Neural cell (in vitro differentiated cells): ENCODE results near the gene MOGAT1. TPM values are rescaled to one million over a fixed set of nuclear protein-coding genes. Genes with fewer than 3 reads are reported as not detected.

Source experiments
- H2AFZ ChIP-seq: fragments of 200-600, 300-800 bp; sonication (generic), shearing (Covaris generic); 2 replicates; pipeline ENCODE4 v1.6.0; 2014; ENCODE audit warnings: low read depth, mild to moderate bottlenecking, antibody characterized with exemption, low read length, moderate library complexity
- H3F3A ChIP-seq: fragments of 200-600 bp; shearing (Covaris generic); 2 replicates; pipeline ENCODE4 v1.6.1; 2016; ENCODE audit warnings: mild to moderate bottlenecking, moderate library complexity, mixed read lengths, antibody characterized with exemption, low read length; ENCODE audit not compliant: insufficient read depth, poor library complexity, severe bottlenecking
- H3K27ac ChIP-seq: fragments of 200-600, 300-800 bp; sonication (generic), shearing (Covaris generic); 2 replicates; pipeline ENCODE4 v1.5.1; 2014; ENCODE audit warnings: mild to moderate bottlenecking, low read length, moderate library complexity
- H3K27me3 ChIP-seq: fragments of 300-800, 200-600 bp; sonication (generic), shearing (Covaris generic); 2 replicates; pipeline ENCODE4 v1.6.0; 2014; ENCODE audit warnings: mild to moderate bottlenecking, low read depth, low read length, moderate library complexity; ENCODE audit not compliant: insufficient read depth
- H3K36me3 ChIP-seq: fragments of 300-800, 200-600 bp; sonication (generic), shearing (Covaris generic); 2 replicates; pipeline ENCODE4 v1.5.1; 2014; ENCODE audit warnings: mild to moderate bottlenecking, antibody characterized with exemption, low read length, moderate library complexity; ENCODE audit not compliant: insufficient read depth
- H3K4me2 ChIP-seq: fragments of 300-800, 200-600 bp; sonication (generic), shearing (Covaris generic); 2 replicates; pipeline ENCODE4 v1.6.0; 2014; ENCODE audit warnings: mild to moderate bottlenecking, low read length
- H3K4me3 ChIP-seq: fragments of 300-800, 200-600 bp; sonication (generic), shearing (Covaris generic); 2 replicates; pipeline ENCODE4 v1.5.1; 2014; ENCODE audit warnings: mild to moderate bottlenecking, low read length, moderate library complexity
- H3K79me2 ChIP-seq: fragments of 200-600 bp; shearing (Covaris generic); replicated peaks from 2 replicates; pipeline ENCODE4 v1.6.0; 2014; ENCODE audit warnings: mild to moderate bottlenecking, low read length, moderate library complexity; ENCODE audit not compliant: insufficient read depth
- H3K9ac ChIP-seq: fragments of 300-800, 200-600 bp; sonication (generic), shearing (Covaris generic); 2 replicates; pipeline ENCODE4 v1.6.1; 2016; ENCODE audit warnings: mild to moderate bottlenecking, low read length, mixed read lengths
- H3K9me2 ChIP-seq: fragments of 200-600 bp; shearing (Covaris generic); 2 replicates; pipeline ENCODE4 v1.6.1; 2016; ENCODE audit warnings: mild to moderate bottlenecking, low read length, mixed read lengths; ENCODE audit not compliant: insufficient read depth
- H3K9me3 ChIP-seq: fragments of 200-600, 300-800 bp; sonication (generic), shearing (Covaris generic); 2 replicates; pipeline ENCODE4 v1.6.1; 2016; ENCODE audit warnings: mild to moderate bottlenecking, mixed run types, low read length, moderate library complexity, mixed read lengths
- H4K20me1 ChIP-seq: fragments of 200-600 bp; shearing (Covaris generic); 2 replicates; pipeline ENCODE4 v1.6.1; 2016; ENCODE audit warnings: mild to moderate bottlenecking, mixed run types; ENCODE audit not compliant: insufficient read depth
- CTCF ChIP-seq: fragments of 450-650 bp; IDR thresholded peaks from 2 replicates; pipeline ENCODE4 v1.5.1; 2014; ENCODE audit warnings: antibody characterized with exemption, mild to moderate bottlenecking, moderate library complexity; ENCODE audit not compliant: poor library complexity, severe bottlenecking
- EP300 ChIP-seq: fragments of 450-650 bp; conservative IDR thresholded peaks from 2 replicates; pipeline ENCODE4 v1.6.1; 2014; ENCODE audit warnings: antibody characterized with exemption, mild to moderate bottlenecking, moderate library complexity; ENCODE audit not compliant: poor library complexity, severe bottlenecking
- EZH2 ChIP-seq: fragments of 200-600, 300-800 bp; shearing (Covaris generic), sonication (generic); IDR thresholded peaks from 2 replicates; pipeline ENCODE4 v1.6.1; 2014; ENCODE audit warnings: antibody characterized with exemption, low read length, borderline replicate concordance, mild to moderate bottlenecking; ENCODE audit not compliant: insufficient read depth, poor library complexity, severe bottlenecking
- MXI1 ChIP-seq: fragments of 450-650 bp; conservative IDR thresholded peaks from 2 replicates; pipeline ENCODE4 v1.6.1; 2014; ENCODE audit warnings: antibody characterized with exemption, mild to moderate bottlenecking; ENCODE audit not compliant: poor library complexity, severe bottlenecking
- POLR2AphosphoS5 ChIP-seq: IDR thresholded peaks from 2 replicates; pipeline ENCODE4 v1.6.1; 2012
- RAD21 ChIP-seq: fragments of 450-650 bp; conservative IDR thresholded peaks from 2 replicates; pipeline ENCODE4 v1.6.1; 2014; ENCODE audit warnings: antibody characterized with exemption, mild to moderate bottlenecking, moderate library complexity
- REST ChIP-seq: IDR thresholded peaks from 2 replicates; pipeline ENCODE4 v1.6.1; 2012; ENCODE audit warnings: borderline replicate concordance
- SMC3 ChIP-seq: fragments of 450-650 bp; conservative IDR thresholded peaks from 2 replicates; pipeline ENCODE4 v1.6.1; 2014; ENCODE audit warnings: antibody characterized with exemption, mild to moderate bottlenecking, moderate library complexity; ENCODE audit not compliant: poor library complexity
- TAF1 ChIP-seq: IDR thresholded peaks from 2 replicates; pipeline ENCODE4 v1.6.1; 2012; ENCODE audit warnings: low read depth
- polyA plus RNA-seq: library from polyadenylated mRNA; depleted of rRNA; stranded (reverse); fragments of >200 nt; gene quantifications from 2 replicates; pipeline ENCODE4 v1.2.3, GENCODE V29; 2014

The MOGAT1 gene
- polyA plus RNA-seq, 1 donor from 2014 or later, result not detected

GRCh38 chr2:222622910-222623309, 48.5 kb upstream of the MOGAT1 start:
- Histone ChIP-seq H3K9me2 (no peaks in the 10 kb centered on the region), H3K4me2 (no peak overlapping the region), H3K27ac (no peak overlapping the region), H3K9ac (no peak overlapping the region), H3K36me3 (no peaks in the 10 kb centered on the region), H3K79me2 (no peaks in the 10 kb centered on the region), H3K9me3 (no peaks in the 10 kb centered on the region), H2AFZ (no peak overlapping the region), H3K27me3 (no peaks in the 10 kb centered on the region), H3F3A (no peaks in the 10 kb centered on the region), H3K4me3 (no peak overlapping the region), H4K20me1 (no peaks in the 10 kb centered on the region)
- TF ChIP-seq RAD21, result no peak
- no peak for TF ChIP-seq EZH2
- no peak for TF ChIP-seq MXI1
- no peak for TF ChIP-seq POLR2AphosphoS5

- Histone ChIP-seq H3K9me2 (no peaks in the 10 kb centered on the region), H3K27me3 (no peaks in the 10 kb centered on the region), H3K4me3 (no peak overlapping the region), H3K4me2 (no peak overlapping the region), H3K9me3 (no peaks in the 10 kb centered on the region), H3K79me2 (no peaks in the 10 kb centered on the region), H4K20me1 (no peaks in the 10 kb centered on the region), H2AFZ (no peak overlapping the region), H3K9ac (no peak overlapping the region), H3K27ac (no peak overlapping the region), H3F3A (no peaks in the 10 kb centered on the region), H3K36me3 (peaks cover 5% of the 10 kb centered on the region)
- no peak for TF ChIP-seq CTCF
- no peak for TF ChIP-seq RAD21
- TF ChIP-seq TAF1, result no peak
- no peak for TF ChIP-seq SMC3
- TF ChIP-seq POLR2AphosphoS5, result no peak
- TF ChIP-seq EP300, result no peak
- no peak for TF ChIP-seq EZH2
- no peak for TF ChIP-seq MXI1
- TF ChIP-seq REST, result no peak
Measured at GRCh38 chr2:222623756-222624309, 47.6 kb upstream of the MOGAT1 start.
